GM19239 (cell line): ENCODE data around the gene PDGFRB.

ENCODE experiments used
- DNase-seq: peaks from one replicate; pipeline ENCODE4 v3.0.0; 2011; ENCODE audit warnings: low spot score; ENCODE audit not compliant: insufficient read length
- FAIRE-seq: peaks from 2 replicates; lab custom pipeline; 2011; peaks lifted over from hg19 to GRCh38; lab: Jason Lieb, UNC

PDGFRB gene

GRCh38 chr5:150077060-150077459 lies 78.6 kb downstream of the PDGFRB start:
- no peak for DNase-seq
- FAIRE-seq = no peak

GRCh38 chr5:150075806-150076205 lies 79.8 kb downstream of the PDGFRB start:
- FAIRE-seq = no peak
- no peak for DNase-seq

- FAIRE-seq = no peak
- DNase-seq = no peak
These were observed 80.4 kb downstream of the PDGFRB start for GRCh38 chr5:150075233-150075632.

- FAIRE-seq = no peak
These were observed 82.0 kb downstream of the PDGFRB start for GRCh38 chr5:150073677-150074076.

GRCh38 chr5:150073086-150073625 lies 82.5 kb downstream of the PDGFRB start:
- FAIRE-seq (no peak), DNase-seq (no peak)

More at GRCh38 chr5:150073677-150074076, 82.0 kb downstream of the PDGFRB start:
- no peak for DNase-seq

- no peak for FAIRE-seq
- DNase-seq = no peak
These were observed 84.8 kb downstream of the PDGFRB start for GRCh38 chr5:150070821-150071220.

GRCh38 chr5:150069672-150070627 lies 85.7 kb downstream of the PDGFRB start:
- no peak for DNase-seq
- no peak for FAIRE-seq

GRCh38 chr5:150068961-150069645 lies 86.5 kb downstream of the PDGFRB start:
- no peak for DNase-seq
- FAIRE-seq = no peak

GRCh38 chr5:150068472-150068871 lies 87.2 kb downstream of the PDGFRB start:
- DNase-seq (no peak), FAIRE-seq (no peak)

GRCh38 chr5:150068071-150068470 lies 87.6 kb downstream of the PDGFRB start:
- DNase-seq (no peak), FAIRE-seq (no peak)

GRCh38 chr5:150067405-150067960 lies 88.2 kb downstream of the PDGFRB start:
- DNase-seq (no peak), FAIRE-seq (peak; percentile 51)

- DNase-seq = no peak
- no peak for FAIRE-seq
These were observed 88.7 kb downstream of the PDGFRB start for GRCh38 chr5:150066901-150067396.

- no peak for DNase-seq
- FAIRE-seq = no peak
These were observed 89.2 kb downstream of the PDGFRB start for GRCh38 chr5:150066436-150066835.

- DNase-seq (no peak), FAIRE-seq (no peak)
These were observed 89.8 kb downstream of the PDGFRB start for GRCh38 chr5:150065886-150066285.

GRCh38 chr5:150065346-150065745 lies 90.3 kb downstream of the PDGFRB start:
- no peak for DNase-seq
- FAIRE-seq = no peak

- FAIRE-seq = no peak
These were observed 90.9 kb downstream of the PDGFRB start for GRCh38 chr5:150064681-150065220.

More at GRCh38 chr5:150064681-150065220, 90.9 kb downstream of the PDGFRB start:
- DNase-seq = no peak
